SK-N-SH (cell line): ENCODE measurements around the gene PLEKHA6.

Source experiments
- CTCF ChIP-seq: fragments of 200-600 bp; sonication (generic); IDR thresholded peaks from 2 replicates; pipeline ENCODE4 v1.6.1; 2017; ENCODE audit warnings: antibody characterized with exemption, mild to moderate bottlenecking, moderate library complexity
- FOXM1 ChIP-seq: IDR thresholded peaks from 2 replicates; pipeline ENCODE4 v1.4.0; 2012; ENCODE audit warnings: low read depth, mild to moderate bottlenecking
- GABPA ChIP-seq: IDR thresholded peaks from 2 replicates; pipeline ENCODE4 v1.4.0; 2012; ENCODE audit warnings: low read depth, mild to moderate bottlenecking
- MAX ChIP-seq: IDR thresholded peaks from 2 replicates; pipeline ENCODE4 v1.4.0; 2012; ENCODE audit warnings: low read depth
- POLR2AphosphoS5 ChIP-seq: IDR thresholded peaks from 2 replicates; pipeline ENCODE4 v1.6.1; 2012; ENCODE audit warnings: low read depth, low read length
- SMC3 ChIP-seq: IDR thresholded peaks from 2 replicates; pipeline ENCODE4 v1.6.1; 2012; ENCODE audit warnings: low read depth, low read length, improper control_type of control experiment
- TAF1 ChIP-seq: IDR thresholded peaks from 2 replicates; pipeline ENCODE4 v1.6.1; 2012; ENCODE audit warnings: low read depth, mild to moderate bottlenecking, low read length, moderate library complexity, borderline replicate concordance

GRCh38 chr1:204225841-204226735 lies 133.6 kb downstream of the PLEKHA6 start:
- no peak for TF ChIP-seq CTCF
- no peak for TF ChIP-seq TAF1
- no peak for TF ChIP-seq MAX
- no peak for TF ChIP-seq POLR2AphosphoS5
- TF ChIP-seq GABPA = no peak
- TF ChIP-seq FOXM1 = no peak
- no peak for TF ChIP-seq SMC3
